HFFc6 (cell line): ENCODE measurements around the gene TNXB. TPM values are rescaled to one million over a fixed set of nuclear protein-coding genes. Genes with fewer than 3 reads are reported as not detected.

Source experiments
- DNase-seq: peaks from one replicate; pipeline ENCODE4 v3.0.0-alpha.2; 2018
- H3K27ac Mint-ChIP-seq: 2 replicates; pipeline ENCODE4 v1.8.0; 2020; ENCODE audit warnings: mild to moderate bottlenecking, mixed read lengths
- H3K27me3 Mint-ChIP-seq: 2 replicates; pipeline ENCODE4 v1.8.0; 2021; ENCODE audit warnings: mild to moderate bottlenecking, moderate library complexity, mixed read lengths; ENCODE audit not compliant: insufficient read depth
- H3K36me3 Mint-ChIP-seq: 2 replicates; pipeline ENCODE4 v1.8.0; 2021; ENCODE audit warnings: low read depth, mixed read lengths
- H3K4me1 Mint-ChIP-seq: 2 replicates; pipeline ENCODE4 v1.8.0; 2020; ENCODE audit warnings: low read depth, mixed read lengths
- H3K4me3 Mint-ChIP-seq: 2 replicates; pipeline ENCODE4 v1.8.0; 2020; ENCODE audit warnings: mild to moderate bottlenecking, moderate library complexity, mixed read lengths
- H3K9me3 Mint-ChIP-seq: 2 replicates; pipeline ENCODE4 v1.8.0; 2020; ENCODE audit warnings: mild to moderate bottlenecking, mixed read lengths
- CTCF ChIP-seq: fragments of 200-600 bp; sonication (generic); IDR thresholded peaks from 2 replicates; pipeline ENCODE4 v1.5.0; 2021; ENCODE audit warnings: antibody characterized with exemption, mild to moderate bottlenecking
- total RNA-seq, 6 experiments: library from RNA; stranded (reverse); fragmentation: NEBNext Ultra II Directional; extraction: Animal tissue kit (Norgen Biotek cat#: 25700); gene quantifications; 2 replicates in 1 of 6; 3 replicates in 5 of 6; pipeline ENCODE4 v1.2.3, GENCODE V29; 2021

Gene TNXB
- total RNA-seq, 6 experiments from 2014 or later, result 0.28 to 1.4 (median 0.83) TPM

DNA sequence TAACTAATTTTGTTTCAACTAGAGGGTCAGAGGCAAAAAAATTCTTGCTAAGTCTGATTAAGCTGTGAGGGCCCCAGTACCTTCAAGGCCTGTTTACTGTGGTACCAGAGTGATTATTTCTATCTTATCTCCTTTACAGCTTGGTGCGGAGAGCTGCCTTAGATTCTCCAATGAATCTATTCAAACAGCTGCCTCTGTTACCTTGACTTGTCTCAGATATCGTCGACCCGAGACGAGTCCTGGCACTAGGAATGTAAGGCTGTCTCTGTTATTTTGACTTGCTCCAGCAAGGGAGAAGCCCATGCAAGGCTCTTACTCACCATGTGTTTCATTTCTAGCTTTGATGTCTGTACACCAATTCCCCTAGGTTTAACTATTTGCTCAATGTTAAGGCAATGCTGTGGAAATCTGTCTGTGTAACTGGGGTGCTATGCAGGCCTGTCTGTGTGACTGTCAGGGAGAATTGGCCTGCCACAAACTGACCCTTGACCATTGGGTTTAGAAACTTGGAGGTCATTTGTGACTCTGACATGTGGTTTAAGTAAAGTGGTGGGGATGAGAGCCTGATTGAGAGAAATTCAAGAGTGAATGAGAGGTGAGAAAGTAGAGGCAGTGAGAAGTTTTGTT lies 31.4 kb upstream of the TNXB start:
- TF ChIP-seq CTCF, result no peak
- Mint-ChIP-seq H3K4me3 (no peak overlapping the region), H3K36me3 (no peaks in the 10 kb centered on the region), H3K27me3 (peaks cover 3% of the 10 kb centered on the region; the same call in 1 of the 2 replicates), H3K27ac (no peak overlapping the region), H3K4me1 (no peaks in the 10 kb centered on the region; the same call in 1 of the 2 replicates), H3K9me3 (no peaks in the 10 kb centered on the region)
- DNase-seq, result no peak

- Mint-ChIP-seq H3K27ac (no peak overlapping the region), H3K4me1 (no peaks in the 10 kb centered on the region; the same call in 1 of the 2 replicates), H3K9me3 (no peaks in the 10 kb centered on the region)
Observed at GRCh38 chr6:32139590-32139989, 30.5 kb upstream of the TNXB start.

GRCh38 chr6:32137454-32137853 lies 28.3 kb upstream of the TNXB start:
- DNase-seq, result no peak
- Mint-ChIP-seq H3K9me3 (no peaks in the 10 kb centered on the region), H3K4me1 (peaks cover 11% of the 10 kb centered on the region), H3K4me3 (no peak overlapping the region), H3K27ac (no peak overlapping the region), H3K27me3 (peaks cover 3% of the 10 kb centered on the region; the same call in 1 of the 2 replicates), H3K36me3 (no peaks in the 10 kb centered on the region)
- no peak for TF ChIP-seq CTCF

More at GRCh38 chr6:32139590-32139989, 30.5 kb upstream of the TNXB start:
- Mint-ChIP-seq H3K27me3 (peaks cover 3% of the 10 kb centered on the region; the same call in 1 of the 2 replicates), H3K4me3 (no peak overlapping the region), H3K36me3 (no peaks in the 10 kb centered on the region)
- DNase-seq, result no peak
- TF ChIP-seq CTCF, result no peak

DNA sequence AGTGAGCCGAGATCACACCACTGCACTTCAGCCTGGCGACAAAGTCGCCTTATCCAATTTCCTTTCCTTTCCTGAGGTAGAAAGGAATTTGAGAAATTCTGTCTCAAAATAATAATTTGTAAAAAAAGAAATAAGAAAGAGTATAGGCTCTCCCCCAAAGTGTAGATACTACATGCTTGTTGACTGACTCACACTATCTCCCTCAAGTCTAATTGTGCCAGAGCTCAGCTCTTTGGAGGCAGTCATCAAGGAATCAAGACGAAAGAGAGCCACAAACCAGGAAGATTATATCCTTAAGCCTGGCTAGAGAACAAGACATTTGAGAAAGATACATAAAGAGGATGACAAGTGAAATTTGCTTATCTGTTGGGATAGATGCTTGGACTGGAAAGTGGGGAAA lies 24.6 kb upstream of the TNXB start:
- no peak for TF ChIP-seq CTCF
- peak; percentile 48 for DNase-seq
- no peaks in the 10 kb centered on the region for H3K36me3 Mint-ChIP-seq
- 0 out of 2 replicates have a peak overlapping the region, but pooled peaks have one; percentile 1 for H3K4me3 Mint-ChIP-seq
- H3K9me3 Mint-ChIP-seq, result no peaks in the 10 kb centered on the region
- peak overlapping the region; percentile 23 for H3K27ac Mint-ChIP-seq
- H3K4me1 Mint-ChIP-seq, result peaks cover 27% of the 10 kb centered on the region
- peaks cover 2% of the 10 kb centered on the region; the same call in 1 of the 2 replicates for H3K27me3 Mint-ChIP-seq

DNA sequence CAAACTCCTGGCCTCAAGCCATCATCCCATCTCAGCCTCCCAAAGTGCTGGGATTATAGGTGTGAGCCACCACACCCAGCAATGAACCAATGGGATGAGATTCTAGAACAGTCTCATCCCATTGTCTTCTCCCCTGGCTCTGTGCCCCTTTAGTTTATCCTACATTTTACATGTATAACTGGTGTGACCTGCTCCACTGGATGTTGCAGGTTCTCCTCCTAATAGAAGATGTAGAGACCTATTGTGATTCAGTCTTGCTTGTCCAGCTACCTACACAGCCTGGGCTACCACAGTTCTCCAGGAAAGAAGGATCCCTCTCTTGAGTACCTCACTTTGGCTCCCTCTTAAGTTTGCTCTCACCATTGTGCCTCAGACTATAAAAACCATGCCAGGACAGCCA lies 23.0 kb upstream of the TNXB start:
- H3K4me1 Mint-ChIP-seq, result peaks cover 37% of the 10 kb centered on the region
- peaks cover 1% of the 10 kb centered on the region for H3K36me3 Mint-ChIP-seq
- H3K27me3 Mint-ChIP-seq, result peaks cover 2% of the 10 kb centered on the region; the same call in 1 of the 2 replicates
- no peak overlapping the region for H3K4me3 Mint-ChIP-seq
- no peak for TF ChIP-seq CTCF
- H3K27ac Mint-ChIP-seq, result peak overlapping the region; percentile 9; the same call in 1 of the 2 replicates
- H3K9me3 Mint-ChIP-seq, result no peaks in the 10 kb centered on the region
- no peak for DNase-seq
